ENCODE results near the gene SZT2.

Gene SZT2

GRCh38 chr1:43389326-43390313 is at the start of gene SZT2, which contains the start of gene MED8:
SZT2 (plus strand) TSS chr1:43389899; CDS start chr1:43389969, 70 bp downstream.
MED8 (minus strand) TSS chr1:43389800; CDS start chr1:43389764, 36 bp downstream.
- peak; percentile 71 to 92 for DNase-seq

DNA sequence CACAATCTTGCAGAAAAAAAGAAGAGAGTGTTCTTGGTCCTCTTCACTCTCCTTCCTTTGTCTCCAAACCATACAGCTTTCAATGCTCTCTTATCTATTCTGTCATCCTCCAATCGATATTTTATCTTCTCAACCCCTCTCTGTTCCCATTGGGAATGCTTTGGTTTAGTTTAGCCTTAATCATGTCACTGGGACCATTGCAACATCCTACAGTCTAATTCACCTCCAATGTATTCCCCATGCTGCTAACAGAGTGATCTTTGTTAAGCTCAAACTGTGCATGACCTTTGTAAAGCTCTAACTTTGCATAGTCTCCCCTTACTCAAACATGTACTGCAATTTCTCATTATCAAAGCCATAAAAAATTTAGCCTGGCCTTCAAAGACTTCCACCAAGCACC is 49.1 kb upstream of the SZT2 start:
- no peak for DNase-seq

GRCh38 chr1:43344267-43344850 is 45.3 kb upstream of the SZT2 start:
- DNase-seq: no peak

- no peak for DNase-seq
Observed at GRCh38 chr1:43345120-43345519, 44.6 kb upstream of the SZT2 start.

DNA sequence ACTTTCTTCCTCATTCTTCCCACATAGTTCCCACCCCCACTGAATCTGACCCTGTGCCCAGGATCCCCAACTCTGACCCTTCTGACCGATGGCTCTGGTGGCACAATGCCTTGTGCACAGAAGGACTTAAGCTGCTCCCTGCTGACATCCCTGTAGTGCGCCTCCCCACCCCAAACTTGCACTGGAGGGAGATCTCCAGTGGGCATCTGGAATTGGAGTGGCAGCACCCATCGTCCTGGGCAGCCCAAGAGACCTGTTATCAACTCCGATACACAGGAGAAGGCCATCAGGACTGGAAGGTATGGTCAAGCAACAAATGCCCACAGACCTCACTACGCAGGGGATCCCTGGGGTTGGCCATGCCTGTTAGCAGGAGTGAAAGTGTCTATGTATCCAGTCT is 43.1 kb upstream of the SZT2 start:
- no peak for DNase-seq

- no peak for DNase-seq
Observed at GRCh38 chr1:43348343-43348808, 41.3 kb upstream of the SZT2 start.

- peak in 1 of 2 experiments; percentile 58 for DNase-seq
Observed at GRCh38 chr1:43348809-43349593, 40.7 kb upstream of the SZT2 start.

GRCh38 chr1:43349594-43350306 is 39.9 kb upstream of the SZT2 start:
- DNase-seq: no peak

GRCh38 chr1:43350976-43351375 is 38.7 kb upstream of the SZT2 start:
- DNase-seq: no peak

- no peak for DNase-seq
Observed at GRCh38 chr1:43351421-43352350, 38.0 kb upstream of the SZT2 start.

GRCh38 chr1:43352351-43352705 is 37.4 kb upstream of the SZT2 start:
- DNase-seq: no peak

DNA sequence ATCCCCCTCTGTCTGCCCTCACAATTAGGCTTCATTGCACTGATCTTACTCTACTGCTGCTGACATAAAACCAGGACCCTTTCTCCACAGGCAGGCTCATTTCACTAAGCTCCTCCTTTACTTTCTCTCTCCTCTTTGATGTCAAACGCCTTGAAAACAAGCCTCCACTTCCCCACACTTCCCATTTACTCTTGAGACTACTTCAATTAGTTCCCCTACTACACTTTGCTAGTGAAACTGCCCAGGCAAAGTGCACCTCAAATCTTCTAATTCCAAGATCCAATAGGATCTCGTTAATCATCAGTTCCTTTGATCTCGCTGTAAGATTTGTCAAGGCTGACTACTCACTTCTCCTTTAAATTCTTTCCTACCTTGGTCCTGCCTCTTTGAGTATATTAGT is 36.8 kb upstream of the SZT2 start:
- no peak for DNase-seq

GRCh38 chr1:43354471-43354870 is 35.2 kb upstream of the SZT2 start:
- DNase-seq: no peak

DNA sequence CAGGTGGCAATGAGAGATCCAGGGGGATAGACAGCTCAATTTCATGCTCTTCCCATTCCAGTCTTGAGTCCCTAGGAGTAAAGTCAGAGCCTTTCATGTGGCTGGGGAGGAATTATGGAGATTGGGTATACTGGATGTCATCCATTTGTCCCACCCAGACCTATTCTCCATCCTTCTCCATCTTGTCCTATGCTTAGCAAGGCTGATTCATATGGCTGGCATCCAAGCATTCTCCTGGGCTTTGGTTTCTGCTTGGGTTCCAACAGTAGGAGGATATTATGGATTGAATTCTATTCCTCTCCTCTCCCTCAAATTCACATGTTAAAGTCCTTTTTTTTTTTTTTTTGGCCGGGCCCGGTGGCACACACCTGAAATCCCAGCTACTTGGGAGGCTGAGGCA is 34.8 kb upstream of the SZT2 start:
- DNase-seq: no peak

- DNase-seq: no peak
Observed at GRCh38 chr1:43357251-43357650, 32.4 kb upstream of the SZT2 start.

DNA sequence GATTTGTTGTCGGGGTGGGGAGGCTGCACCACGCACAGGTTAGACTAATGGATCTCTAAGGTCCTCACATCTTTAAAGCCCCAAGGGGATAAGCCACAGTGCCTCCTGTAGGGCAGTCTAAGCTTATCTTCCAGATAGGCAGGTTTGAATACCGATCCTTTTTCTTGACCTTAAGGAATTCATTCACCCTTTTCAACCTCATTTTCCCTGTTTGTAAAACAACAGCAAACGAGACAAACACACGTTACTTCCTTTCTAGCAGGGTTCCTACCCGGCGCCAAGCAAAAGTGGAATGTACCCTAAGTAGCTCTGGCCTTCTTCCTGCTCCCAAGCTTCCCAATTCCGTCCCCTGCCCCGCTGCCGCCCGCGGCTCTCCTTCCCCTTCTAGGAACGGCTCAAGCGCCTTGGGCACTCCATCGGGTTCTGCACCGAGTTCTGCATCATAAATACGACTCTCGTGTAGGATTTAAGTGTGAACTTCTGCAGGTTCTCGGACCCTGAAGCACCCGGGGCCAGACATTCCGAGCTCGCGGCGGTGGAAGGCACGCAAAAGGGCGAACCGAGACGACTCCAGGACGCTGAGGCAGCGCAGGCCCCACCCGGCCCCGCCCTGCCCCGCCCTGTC is 31.5 kb upstream of the SZT2 start:
- peak in 1 of 2 experiments; percentile 24 for DNase-seq

GRCh38 chr1:43358746-43359693 is 30.7 kb upstream of the SZT2 start, which contains the start of gene CDC20:
CDC20 (plus strand) TSS chr1:43358981; CDS start chr1:43359216, 235 bp downstream.
- DNase-seq: peak; percentile 98 to 99

DNA sequence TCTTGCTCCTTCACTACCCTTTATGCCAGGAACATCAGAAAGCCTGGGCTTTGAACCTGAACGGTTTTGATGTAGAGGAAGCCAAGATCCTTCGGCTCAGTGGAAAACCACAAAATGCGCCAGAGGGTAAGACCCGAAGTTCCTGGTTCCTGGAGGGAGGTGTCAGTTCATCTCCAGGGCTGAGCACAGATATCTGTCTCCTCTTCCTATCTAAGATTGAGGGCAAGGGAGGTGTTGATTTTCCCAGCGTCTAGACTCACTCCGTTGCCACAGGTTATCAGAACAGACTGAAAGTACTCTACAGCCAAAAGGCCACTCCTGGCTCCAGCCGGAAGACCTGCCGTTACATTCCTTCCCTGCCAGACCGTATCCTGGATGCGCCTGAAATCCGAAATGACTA is 30.0 kb upstream of the SZT2 start:
- DNase-seq: no peak

GRCh38 chr1:43360616-43361015 is 29.1 kb upstream of the SZT2 start:
- no peak for DNase-seq

All from NCI-H446 (cell line).